HG03066 (cell line): Measurements from ENCODE around the gene SEMA4G.
"Not testable (repeated sequence)": the region's sequence is repeated elsewhere in the genome, so short reads cannot be mapped to it uniquely, and the experiment has no call there.

ENCODE experiments used
- ATAC-seq: cut with Tn5 transposase; IDR thresholded peaks from one replicate; pipeline ENCODE4 v1.9.1; 2021; ENCODE audit warnings: low read depth; ENCODE audit not compliant: unreplicated experiment

The SEMA4G gene

GRCh38 chr10:100970914-100971811, 1.9 kb downstream of the SEMA4G start:
- ATAC-seq, result no peak

- no peak for ATAC-seq
Measured at GRCh38 chr10:100972115-100972903, 3.0 kb downstream of the SEMA4G start.

GRCh38 chr10:100972904-100973535, 3.7 kb downstream of the SEMA4G start:
- ATAC-seq, result no peak

GRCh38 chr10:100975397-100975796, 6.1 kb downstream of the SEMA4G start:
- not testable (repeated sequence) for ATAC-seq

- ATAC-seq, result no peak
Measured at GRCh38 chr10:100976906-100977305, 7.6 kb downstream of the SEMA4G start.

GRCh38 chr10:100977436-100977835, 8.1 kb downstream of the SEMA4G start:
- ATAC-seq, result no peak

GRCh38 chr10:100978121-100978900, 9.0 kb downstream of the SEMA4G start:
- ATAC-seq, result no peak

GRCh38 chr10:100978901-100979195, 9.5 kb downstream of the SEMA4G start:
- no peak for ATAC-seq

- no peak for ATAC-seq
Measured at GRCh38 chr10:100979791-100980272, 10.5 kb downstream of the SEMA4G start.

- no peak for ATAC-seq
Measured at GRCh38 chr10:100980311-100980710, 11.0 kb downstream of the SEMA4G start.

- no peak for ATAC-seq
Measured at GRCh38 chr10:100980711-100981110, 11.4 kb downstream of the SEMA4G start.

GRCh38 chr10:100981178-100981772, 12.0 kb downstream of the SEMA4G start:
- ATAC-seq, result no peak

- ATAC-seq, result no peak
Measured at GRCh38 chr10:100982916-100983830, 13.9 kb downstream of the SEMA4G start.

GRCh38 chr10:100983868-100984671, 14.8 kb downstream of the SEMA4G start:
- no peak for ATAC-seq

- no peak for ATAC-seq
Measured at GRCh38 chr10:100984672-100985177, 15.4 kb downstream of the SEMA4G start.

- ATAC-seq, result no peak
Measured at GRCh38 chr10:100985336-100985735, 16.0 kb downstream of the SEMA4G start.

GRCh38 chr10:100986623-100986951, 17.3 kb downstream of the SEMA4G start:
- no peak for ATAC-seq
